ENCODE data around the gene RANBP1.

Gene RANBP1

DNA sequence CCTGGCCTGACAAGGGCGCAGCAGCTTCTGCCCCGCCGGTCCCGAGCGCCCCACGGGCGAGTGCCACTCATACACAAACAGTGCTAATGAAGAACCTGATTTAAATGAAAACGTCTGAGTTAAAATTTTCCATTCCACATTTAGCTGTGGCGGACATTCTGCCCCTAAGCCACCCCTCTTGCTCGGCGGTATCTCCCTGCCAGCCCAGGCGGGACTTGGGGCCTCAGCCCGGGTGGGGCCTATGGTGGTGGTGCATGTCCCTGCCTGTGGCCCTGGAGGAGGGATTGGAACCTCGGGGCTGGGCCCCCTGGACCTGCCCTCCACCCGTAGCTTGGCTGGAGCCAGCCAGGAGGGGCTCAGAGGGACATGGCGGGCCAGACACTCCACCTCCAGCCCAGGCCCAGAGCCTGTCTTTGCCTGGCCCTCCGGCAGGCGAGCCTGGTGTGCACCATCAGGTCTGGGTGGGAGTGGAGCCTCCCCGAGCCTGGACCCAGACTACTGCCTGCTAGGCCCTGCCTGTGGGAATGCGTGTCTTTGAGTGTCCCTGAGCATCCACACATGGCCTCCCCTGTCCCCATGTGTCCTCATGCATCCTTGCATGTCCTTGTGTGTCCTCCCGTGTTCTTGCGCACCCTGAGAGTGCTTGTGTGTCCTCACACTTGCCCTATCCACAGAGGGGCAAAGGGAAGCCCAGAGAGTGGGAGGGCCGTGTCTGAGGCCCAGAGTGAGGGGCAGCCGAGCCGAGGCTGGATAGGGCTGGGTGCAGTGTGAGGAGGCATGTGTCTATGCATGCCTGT lies 20.1 kb downstream of the RANBP1 start:
- H3K27ac ChIP-seq (replicated peaks): no peak overlapping the region
- H3K27me3 ChIP-seq (ENCODE audit: insufficient read depth, poor library complexity, severe bottlenecking): peaks cover 12% of the 10 kb centered on the region
- no peak overlapping the region for H3K4me3 ChIP-seq (replicated peaks; ENCODE audit: insufficient read depth, low read length)
- TF ChIP-seq POLR2AphosphoS5 (IDR thresholded peaks at IDR 0.05; ENCODE audit: low read depth) (no peak), SPI1 (IDR thresholded peaks at IDR 0.05; ENCODE audit: borderline replicate concordance, low read depth) (no peak), GABPA (IDR thresholded peaks at IDR 0.05; ENCODE audit: low read depth) (no peak)
- TF ChIP-seq, protein P1, sequence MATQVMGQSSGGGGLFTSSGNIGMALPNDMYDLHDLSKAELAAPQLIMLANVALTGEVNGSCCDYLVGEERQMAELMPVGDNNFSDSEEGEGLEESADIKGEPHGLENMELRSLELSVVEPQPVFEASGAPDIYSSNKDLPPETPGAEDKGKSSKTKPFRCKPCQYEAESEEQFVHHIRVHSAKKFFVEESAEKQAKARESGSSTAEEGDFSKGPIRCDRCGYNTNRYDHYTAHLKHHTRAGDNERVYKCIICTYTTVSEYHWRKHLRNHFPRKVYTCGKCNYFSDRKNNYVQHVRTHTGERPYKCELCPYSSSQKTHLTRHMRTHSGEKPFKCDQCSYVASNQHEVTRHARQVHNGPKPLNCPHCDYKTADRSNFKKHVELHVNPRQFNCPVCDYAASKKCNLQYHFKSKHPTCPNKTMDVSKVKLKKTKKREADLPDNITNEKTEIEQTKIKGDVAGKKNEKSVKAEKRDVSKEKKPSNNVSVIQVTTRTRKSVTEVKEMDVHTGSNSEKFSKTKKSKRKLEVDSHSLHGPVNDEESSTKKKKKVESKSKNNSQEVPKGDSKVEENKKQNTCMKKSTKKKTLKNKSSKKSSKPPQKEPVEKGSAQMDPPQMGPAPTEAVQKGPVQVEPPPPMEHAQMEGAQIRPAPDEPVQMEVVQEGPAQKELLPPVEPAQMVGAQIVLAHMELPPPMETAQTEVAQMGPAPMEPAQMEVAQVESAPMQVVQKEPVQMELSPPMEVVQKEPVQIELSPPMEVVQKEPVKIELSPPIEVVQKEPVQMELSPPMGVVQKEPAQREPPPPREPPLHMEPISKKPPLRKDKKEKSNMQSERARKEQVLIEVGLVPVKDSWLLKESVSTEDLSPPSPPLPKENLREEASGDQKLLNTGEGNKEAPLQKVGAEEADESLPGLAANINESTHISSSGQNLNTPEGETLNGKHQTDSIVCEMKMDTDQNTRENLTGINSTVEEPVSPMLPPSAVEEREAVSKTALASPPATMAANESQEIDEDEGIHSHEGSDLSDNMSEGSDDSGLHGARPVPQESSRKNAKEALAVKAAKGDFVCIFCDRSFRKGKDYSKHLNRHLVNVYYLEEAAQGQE (IDR thresholded peaks at IDR 0.05; ENCODE audit: insufficient replicate concordance, low read depth): no peak
- TF ChIP-seq, protein P2, sequence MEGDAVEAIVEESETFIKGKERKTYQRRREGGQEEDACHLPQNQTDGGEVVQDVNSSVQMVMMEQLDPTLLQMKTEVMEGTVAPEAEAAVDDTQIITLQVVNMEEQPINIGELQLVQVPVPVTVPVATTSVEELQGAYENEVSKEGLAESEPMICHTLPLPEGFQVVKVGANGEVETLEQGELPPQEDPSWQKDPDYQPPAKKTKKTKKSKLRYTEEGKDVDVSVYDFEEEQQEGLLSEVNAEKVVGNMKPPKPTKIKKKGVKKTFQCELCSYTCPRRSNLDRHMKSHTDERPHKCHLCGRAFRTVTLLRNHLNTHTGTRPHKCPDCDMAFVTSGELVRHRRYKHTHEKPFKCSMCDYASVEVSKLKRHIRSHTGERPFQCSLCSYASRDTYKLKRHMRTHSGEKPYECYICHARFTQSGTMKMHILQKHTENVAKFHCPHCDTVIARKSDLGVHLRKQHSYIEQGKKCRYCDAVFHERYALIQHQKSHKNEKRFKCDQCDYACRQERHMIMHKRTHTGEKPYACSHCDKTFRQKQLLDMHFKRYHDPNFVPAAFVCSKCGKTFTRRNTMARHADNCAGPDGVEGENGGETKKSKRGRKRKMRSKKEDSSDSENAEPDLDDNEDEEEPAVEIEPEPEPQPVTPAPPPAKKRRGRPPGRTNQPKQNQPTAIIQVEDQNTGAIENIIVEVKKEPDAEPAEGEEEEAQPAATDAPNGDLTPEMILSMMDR (IDR thresholded peaks at IDR 0.05; ENCODE audit: insufficient read depth, low read length): no peak
- DNase-seq (ENCODE audit: low read depth in 1 of 2, low spot score in 1 of 2): no peak

DNA sequence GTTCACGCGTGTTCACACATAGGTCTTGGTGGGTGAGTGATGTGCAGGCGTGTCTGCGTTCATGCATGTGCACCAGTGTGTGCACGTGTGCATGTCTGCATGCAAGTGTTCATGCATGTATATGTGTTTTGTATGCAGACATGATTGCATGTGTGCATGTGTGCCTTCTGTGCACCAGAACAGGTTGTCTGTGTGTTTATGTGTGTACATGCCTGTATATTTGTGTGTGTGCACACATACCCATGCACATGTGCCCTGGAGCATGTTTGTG lies 20.6 kb downstream of the RANBP1 start:
- no peak for DNase-seq (ENCODE audit: low read depth in 1 of 2, low spot score in 1 of 2)
- TF ChIP-seq POLR2AphosphoS5 (IDR thresholded peaks at IDR 0.05; ENCODE audit: low read depth) (no peak), SPI1 (IDR thresholded peaks at IDR 0.05; ENCODE audit: borderline replicate concordance, low read depth) (no peak)
- TF ChIP-seq, protein P2 (IDR thresholded peaks at IDR 0.05; ENCODE audit: insufficient read depth, low read length): no peak
- peaks cover 9% of the 10 kb centered on the region for H3K27me3 ChIP-seq (ENCODE audit: insufficient read depth, poor library complexity, severe bottlenecking)
- no peak overlapping the region for H3K27ac ChIP-seq (replicated peaks)
- no peak overlapping the region for H3K4me3 ChIP-seq (replicated peaks; ENCODE audit: insufficient read depth, low read length)

DNA sequence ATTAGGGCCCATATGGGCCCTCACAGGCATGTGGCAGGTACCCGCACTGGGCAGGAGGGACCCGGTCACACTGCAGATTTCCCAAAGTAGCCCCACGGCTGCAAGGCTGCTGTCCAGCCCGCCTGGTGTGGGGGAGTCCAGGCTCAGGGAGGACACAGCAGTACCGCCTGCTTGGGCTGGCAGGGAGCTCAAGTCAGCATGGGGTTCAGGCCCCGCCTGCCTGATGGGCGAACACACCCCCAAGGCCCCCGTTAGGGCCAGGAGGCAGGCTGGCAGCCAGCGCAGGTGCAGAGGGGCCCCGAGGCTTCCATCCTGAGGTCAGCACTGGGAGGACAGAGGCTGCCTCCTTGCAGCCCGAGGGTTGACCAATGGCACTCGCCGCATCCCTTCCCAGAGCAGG lies 21.2 kb downstream of the RANBP1 start:
- Histone ChIP-seq H3K27me3 (ENCODE audit: insufficient read depth, poor library complexity, severe bottlenecking) (peaks cover 8% of the 10 kb centered on the region), H3K4me3 (replicated peaks; ENCODE audit: insufficient read depth, low read length) (no peak overlapping the region), H3K27ac (replicated peaks) (no peak overlapping the region)
- TF ChIP-seq POLR2AphosphoS5 (IDR thresholded peaks at IDR 0.05; ENCODE audit: low read depth): no peak
- no peak for DNase-seq (ENCODE audit: low read depth in 1 of 2, low spot score in 1 of 2)

DNA sequence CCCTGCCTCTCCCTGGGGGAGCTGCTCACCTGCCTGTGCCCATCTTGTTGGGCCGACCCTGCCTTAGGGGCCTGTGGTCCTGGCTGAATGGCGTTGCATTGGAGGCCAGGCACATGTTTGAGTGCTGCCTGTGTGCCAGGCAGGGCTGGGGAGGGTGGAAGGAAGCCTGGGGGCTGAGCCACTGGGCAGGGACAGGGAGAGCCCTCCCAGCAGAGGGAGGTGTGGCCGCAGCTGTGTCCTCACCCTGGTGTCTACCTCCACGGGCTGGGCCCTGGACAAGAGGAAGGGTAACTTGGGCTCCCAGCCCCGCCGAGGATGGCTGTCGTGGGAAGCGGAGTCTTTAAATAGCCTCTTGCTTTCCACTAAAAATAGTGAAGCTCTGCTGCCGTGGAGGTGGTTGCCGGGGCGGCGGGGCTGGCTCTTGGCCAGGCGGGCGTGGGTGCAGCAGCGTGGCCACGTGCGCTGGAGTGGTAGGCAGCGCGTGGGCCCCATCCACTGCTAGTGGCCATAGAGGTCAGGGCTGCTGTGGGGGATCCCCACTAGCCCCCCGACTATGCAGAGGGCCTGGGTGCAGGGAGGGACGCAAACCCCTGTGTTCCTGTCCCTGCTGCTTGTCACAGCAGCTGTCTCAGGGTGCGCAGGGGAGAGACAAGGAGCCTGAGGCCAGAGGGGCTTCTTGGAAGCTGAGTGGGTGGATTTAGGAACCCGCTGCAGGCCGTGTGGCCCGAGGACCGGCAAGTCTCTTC lies 21.9 kb downstream of the RANBP1 start:
- TF ChIP-seq, protein P2 (IDR thresholded peaks at IDR 0.05; ENCODE audit: insufficient read depth, low read length): no peak
- TF ChIP-seq, protein P1 (IDR thresholded peaks at IDR 0.05; ENCODE audit: insufficient replicate concordance, low read depth): no peak
- no peak for TF ChIP-seq GABPA (IDR thresholded peaks at IDR 0.05; ENCODE audit: low read depth)
- no peak for TF ChIP-seq POLR2AphosphoS5 (IDR thresholded peaks at IDR 0.05; ENCODE audit: low read depth)
- no peak for TF ChIP-seq SPI1 (IDR thresholded peaks at IDR 0.05; ENCODE audit: borderline replicate concordance, low read depth)
- DNase-seq (ENCODE audit: low read depth in 1 of 2, low spot score in 1 of 2): no peak

More for the DNA sequence above, 21.9 kb downstream of the RANBP1 start:
- Histone ChIP-seq H3K27ac (replicated peaks) (no peak overlapping the region), H3K27me3 (ENCODE audit: insufficient read depth, poor library complexity, severe bottlenecking) (peaks cover under 1% of the 10 kb centered on the region), H3K4me3 (replicated peaks; ENCODE audit: insufficient read depth, low read length) (no peak overlapping the region)
